GM12878 (cell line): ENCODE results near the gene SSH2.

Experiments used
- DPF2 ChIP-seq: fragments of 450-650 bp; IDR thresholded peaks from 2 replicates; pipeline ENCODE4 v1.6.1; 2017; ENCODE audit warnings: mild to moderate bottlenecking
- HDAC6 ChIP-seq: fragments of 200-600 bp; sonication (generic); IDR thresholded peaks from one replicate; pipeline ENCODE4 v1.8.0; 2017; ENCODE audit warnings: antibody characterized with exemption; ENCODE audit not compliant: unreplicated experiment

- no peak for TF ChIP-seq DPF2
- no peak for TF ChIP-seq HDAC6
Measured at GRCh38 chr17:29826114-29826692, 103.8 kb downstream of the SSH2 start.
